GM19023 (cell line): ENCODE data around the gene MAGI3.
"Not testable (repeated sequence)": the region's sequence is repeated elsewhere in the genome, so short reads cannot be mapped to it uniquely, and the experiment has no call there.

Experiments used
- ATAC-seq: cut with Tn5 transposase; IDR thresholded peaks from one replicate; pipeline ENCODE4 v1.9.1; 2021; ENCODE audit warnings: mild to moderate bottlenecking, moderate library complexity; ENCODE audit not compliant: unreplicated experiment

Gene MAGI3

GRCh38 chr1:113557187-113557586, 166.9 kb downstream of the MAGI3 start:
- no peak for ATAC-seq

- ATAC-seq, result no peak
Observed at GRCh38 chr1:113565621-113566020, 175.3 kb downstream of the MAGI3 start.

GRCh38 chr1:113567427-113567826, 177.1 kb downstream of the MAGI3 start:
- no peak for ATAC-seq

DNA sequence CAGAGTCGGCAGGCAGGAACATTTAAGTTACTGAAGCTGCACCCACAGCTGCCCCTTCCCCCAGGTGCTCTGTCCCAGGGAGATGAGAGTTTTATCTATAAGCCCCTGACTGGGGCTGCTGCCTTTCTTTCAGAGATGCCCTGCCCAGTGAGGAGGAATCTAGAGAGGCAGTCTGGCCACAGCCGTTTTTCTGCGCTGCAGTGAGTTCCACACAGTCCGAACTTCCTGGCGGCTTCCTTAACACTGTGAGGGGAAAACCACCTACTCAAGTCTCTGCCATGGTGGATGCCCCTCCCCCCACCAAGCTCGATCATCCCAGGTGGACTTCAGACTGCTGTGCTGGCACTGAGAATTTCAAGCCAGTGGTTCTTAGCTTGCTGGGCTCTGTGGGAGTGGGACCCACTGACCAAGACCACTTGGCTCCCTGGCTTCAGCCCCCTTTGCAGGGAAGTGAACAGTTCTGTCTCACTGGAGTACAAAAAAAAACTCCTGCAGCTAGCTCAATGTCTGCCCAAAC, 185.5 kb downstream of the MAGI3 start:
- ATAC-seq, result not testable (repeated sequence)

DNA sequence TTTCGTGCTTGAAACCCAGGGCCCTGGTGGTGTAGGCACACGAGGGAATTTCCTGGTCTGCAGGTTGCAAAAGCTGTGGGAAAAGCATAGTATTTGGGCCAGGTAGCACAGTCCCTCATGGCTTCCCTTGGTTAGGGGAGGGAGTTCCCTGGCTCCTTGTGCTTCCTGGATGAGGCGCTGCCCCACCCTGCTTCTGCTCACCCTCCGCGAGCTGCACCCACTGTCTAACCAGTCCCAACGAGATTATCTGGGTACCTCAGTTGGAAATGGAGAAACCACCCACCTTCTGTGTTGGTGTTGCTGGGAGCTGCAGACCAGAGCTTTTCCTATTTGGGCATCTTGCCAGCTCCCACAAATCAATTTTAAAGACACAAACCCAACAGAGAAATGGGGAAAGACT, 186.0 kb downstream of the MAGI3 start:
- ATAC-seq, result no peak

DNA sequence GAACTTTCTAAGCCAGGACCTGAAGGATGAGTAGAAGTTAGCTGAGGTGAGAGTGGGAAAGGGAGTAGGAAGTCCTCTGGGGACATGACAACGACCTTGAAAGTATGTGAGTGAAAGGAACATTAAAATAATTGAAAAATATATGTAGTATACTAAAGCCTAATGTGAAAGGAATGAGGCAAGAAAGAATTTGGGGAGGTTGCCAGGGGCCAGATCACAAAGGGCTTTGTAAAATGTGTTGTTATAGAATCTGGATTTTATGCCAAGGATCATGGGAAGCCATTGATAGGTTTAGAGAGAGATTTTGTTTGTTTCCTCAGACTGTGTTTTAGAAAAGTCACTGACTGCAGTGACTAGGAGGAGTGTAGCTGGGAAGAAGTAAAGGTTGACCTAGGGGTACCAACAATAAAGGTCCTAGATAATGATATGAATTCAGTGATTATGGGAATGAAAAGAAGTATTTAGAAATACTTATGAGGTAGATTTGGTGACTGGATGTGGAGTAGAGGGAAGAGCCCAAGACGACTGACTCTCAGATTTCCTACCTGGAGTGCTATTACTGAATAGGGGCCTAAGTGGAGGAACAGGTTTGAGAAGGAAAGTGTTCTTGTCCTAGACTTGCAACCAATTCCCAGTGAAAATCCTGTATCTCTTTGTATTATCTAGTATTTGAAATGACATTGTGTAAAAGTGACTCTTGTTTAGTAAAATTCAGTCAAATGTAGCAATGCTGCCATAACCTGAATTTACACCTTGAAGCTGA, 189.1 kb downstream of the MAGI3 start:
- ATAC-seq, result no peak

DNA sequence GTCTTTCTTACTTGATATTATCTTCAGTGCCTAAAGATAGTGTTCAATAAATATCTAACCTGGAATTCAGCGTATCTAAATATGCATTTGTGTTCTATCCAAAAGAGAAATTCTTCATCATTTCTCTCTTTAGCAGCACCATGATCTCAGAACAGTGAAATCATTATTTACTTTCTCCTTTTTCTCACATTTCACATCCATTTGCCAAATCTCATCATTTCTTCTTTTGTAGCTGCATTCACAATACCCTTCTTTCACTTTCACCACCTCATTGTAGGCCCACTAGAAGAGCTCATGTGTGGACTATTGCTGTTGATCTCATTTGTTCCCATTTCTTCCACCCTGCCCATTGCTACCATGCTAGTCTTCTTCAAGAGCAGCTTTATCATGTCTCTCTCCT, 191.0 kb downstream of the MAGI3 start:
- ATAC-seq, result no peak

- ATAC-seq, result no peak
Observed at GRCh38 chr1:113582084-113582483, 191.8 kb downstream of the MAGI3 start.

- ATAC-seq, result no peak
Observed at GRCh38 chr1:113587475-113587874, 197.2 kb downstream of the MAGI3 start.

DNA sequence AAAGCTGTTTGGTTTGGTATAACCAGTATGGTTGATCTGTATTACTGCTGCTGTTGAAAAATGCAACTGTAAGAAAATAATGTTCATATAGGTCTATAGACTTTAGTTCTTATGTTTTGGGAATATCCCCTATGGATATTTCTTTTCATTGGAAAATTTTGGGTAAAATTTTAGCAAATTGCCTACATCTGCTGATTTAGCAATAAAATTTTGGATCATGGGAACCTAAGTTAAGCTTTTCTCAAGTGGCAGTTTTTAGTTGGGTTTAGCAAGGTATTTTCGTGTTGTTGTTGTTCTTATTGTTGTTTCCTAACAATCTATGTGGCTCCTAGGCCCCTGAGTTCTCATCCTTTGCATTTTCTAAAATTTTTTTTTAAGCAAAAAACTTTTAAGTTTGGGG, 201.9 kb downstream of the MAGI3 start:
- ATAC-seq, result no peak

DNA sequence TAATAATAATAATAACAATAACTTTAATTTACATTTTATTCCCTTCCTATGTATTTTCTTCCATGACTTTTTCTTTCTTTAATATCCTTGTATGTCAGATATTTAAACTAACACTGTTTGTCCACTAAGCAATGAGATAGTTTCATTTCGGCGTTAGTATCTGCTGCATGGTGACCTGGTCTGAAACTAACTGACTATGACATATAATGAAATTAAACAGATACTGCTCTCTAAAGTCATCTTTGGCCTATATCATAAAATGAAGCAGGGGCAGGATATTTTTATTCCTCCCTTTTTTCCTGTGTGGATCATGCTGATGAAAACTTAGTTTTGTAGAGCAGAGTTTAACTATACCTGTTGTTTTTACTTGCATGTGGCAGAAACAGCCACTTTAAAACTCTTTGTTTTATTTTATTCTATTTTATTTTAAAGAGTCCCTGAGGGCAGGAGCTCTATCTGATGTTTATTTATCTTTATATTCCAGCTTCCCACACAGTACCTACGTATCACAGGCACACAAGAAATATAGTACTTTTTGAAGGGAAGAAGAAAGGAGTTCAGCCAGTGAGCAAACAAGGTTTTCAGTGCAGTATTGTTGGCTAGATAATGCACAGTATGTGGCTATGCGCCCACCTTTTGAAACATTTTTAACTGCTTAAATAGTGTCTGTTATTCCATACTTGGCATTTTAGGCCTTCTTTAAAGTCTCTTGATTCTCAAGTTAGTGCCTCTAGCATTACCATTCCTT, 203.4 kb downstream of the MAGI3 start:
- no peak for ATAC-seq

DNA sequence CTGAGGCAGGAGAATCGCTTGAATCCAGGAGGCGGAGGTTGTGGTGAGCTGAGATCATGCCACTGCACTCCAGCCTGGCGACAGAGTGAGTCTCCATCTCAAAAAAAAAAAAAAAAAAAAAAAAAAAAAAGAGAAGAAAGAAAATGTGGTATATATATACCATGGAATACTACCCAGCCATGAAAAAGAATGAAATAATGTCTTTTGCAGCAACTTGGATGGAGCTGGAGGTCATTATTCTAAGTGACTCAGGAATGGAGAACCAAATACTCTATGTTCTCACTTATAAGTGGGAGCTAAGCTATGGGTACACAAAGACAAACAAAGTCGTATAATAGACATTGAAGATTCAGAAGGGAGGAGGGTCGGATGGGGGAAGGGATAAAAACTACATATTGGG, 214.2 kb downstream of the MAGI3 start:
- ATAC-seq, result not testable (repeated sequence)

DNA sequence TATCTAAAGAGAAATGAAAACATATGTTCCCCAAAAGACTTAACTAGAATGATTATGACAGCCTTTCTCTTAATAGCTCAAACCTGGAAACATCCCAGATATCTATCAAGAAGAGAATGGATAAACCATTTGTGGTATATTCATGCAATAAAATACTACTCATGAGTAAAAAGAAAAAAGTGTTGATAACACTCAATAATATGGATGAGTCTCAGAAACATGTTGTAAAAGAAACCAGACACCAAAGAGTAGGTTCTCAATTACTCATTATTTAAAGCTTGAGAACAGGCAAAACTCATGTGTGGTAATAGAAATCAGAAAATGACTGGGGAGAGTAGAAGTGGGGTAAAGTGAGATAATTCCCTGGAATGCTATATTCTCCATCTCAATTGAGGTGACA, 214.8 kb downstream of the MAGI3 start:
- ATAC-seq, result no peak

GRCh38 chr1:113608399-113608798, 218.1 kb downstream of the MAGI3 start:
- ATAC-seq, result no peak

GRCh38 chr1:113610372-113610771, 220.1 kb downstream of the MAGI3 start:
- ATAC-seq, result no peak

GRCh38 chr1:113615425-113615824, 225.1 kb downstream of the MAGI3 start:
- no peak for ATAC-seq

DNA sequence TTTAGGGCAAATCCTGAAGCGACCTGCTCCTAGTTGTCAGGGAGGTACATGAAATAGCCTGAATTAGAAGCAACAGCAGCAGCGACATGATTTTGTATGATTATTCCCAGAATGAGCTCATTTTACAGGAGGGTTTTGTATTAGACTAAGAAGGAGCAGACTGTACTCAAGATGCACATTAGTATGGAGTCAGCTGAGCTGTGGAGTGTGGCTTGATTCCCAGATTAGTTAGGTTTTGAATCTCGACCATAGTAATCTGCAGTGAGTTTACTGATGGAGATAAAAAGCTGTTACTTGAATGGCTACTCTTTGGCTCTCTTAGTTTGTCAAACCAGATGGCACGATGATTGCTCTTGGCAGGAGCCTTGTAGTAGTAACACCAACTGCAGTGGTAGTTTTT, 225.8 kb downstream of the MAGI3 start:
- no peak for ATAC-seq

DNA sequence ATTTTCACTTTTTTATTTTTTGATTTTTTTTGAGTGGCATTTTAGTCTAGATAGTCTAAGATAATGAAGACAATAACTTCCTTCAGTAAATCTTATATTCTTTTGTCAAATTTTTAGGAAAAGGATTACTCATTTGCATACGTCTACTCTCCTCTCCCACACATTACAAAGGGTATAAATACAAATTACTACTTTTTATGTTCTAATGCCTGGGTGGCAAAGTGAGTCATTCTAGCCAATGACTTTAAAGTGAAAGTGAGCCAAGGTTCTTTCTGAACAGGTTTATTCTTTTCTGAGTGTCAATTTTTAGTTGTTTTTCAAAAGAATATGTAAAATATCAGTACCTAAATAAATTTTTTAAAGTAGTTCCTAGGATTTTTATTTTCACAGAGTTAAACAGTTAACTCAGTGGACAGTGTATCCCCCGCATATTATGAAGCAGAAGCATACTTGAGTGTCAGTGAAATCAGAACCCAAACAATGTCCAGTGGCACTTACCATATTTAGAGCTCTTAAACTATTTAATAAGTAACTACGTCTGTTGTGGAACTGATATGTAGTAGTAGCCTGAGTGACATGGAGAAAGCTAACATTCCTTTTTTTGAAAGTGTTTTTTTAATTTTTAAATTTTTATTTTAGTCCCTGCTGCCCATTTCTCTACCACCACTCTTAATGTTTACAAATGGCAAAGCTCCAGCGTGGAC, 227.3 kb downstream of the MAGI3 start:
- no peak for ATAC-seq

- ATAC-seq, result no peak
Observed at GRCh38 chr1:113628997-113629396, 238.7 kb downstream of the MAGI3 start.

DNA sequence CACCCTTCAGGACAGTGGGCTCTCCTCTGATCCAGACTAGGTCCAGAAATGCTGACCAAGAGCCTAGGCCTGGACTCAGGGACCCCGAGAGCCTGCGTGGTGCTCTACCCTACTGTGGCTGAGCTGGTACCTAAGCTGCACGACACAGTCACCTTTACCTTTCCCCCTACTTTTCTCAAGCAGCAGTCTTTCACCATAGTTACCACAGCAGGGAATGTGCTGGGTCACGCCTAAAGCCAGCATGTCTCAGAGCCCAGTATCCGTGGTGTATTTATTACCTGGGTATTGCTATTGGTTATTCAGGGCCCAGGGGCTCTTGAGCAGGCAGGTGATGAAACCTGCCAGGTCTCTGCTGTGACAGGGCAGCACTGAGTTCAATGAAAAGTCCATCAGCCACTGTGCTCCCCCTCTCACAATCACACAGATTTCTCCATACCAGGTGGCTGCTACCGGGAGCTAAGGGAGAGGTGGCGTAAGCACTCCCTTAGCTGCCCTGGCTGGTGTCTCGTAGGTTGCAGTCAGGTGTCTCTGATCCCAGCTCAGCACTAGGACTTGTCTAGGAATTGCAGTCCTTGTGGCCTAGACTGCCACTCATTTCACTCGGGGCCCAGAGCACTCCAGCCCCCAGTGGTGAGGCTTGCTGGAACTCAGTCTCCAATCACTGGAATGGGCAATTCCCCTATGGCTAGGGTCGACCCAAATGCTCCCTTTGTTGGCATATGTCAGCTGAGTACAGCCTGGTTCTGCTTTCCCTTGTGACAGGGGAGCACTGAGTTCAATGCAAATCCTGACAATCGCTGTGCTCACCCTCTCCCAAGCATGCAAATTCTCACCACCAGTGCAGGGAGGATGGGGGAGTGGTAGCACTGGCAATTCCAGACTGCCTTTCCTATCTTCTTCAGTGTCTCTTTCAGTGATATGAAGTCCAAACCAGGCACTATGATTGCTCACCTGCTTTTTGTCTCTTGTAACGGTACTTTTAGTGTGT, 240.3 kb downstream of the MAGI3 start:
- no peak for ATAC-seq
